ENCODE results near the gene DAPK2. TPM values are rescaled to one million over a fixed set of nuclear protein-coding genes. Genes with fewer than 3 reads are reported as not detected.
A peak's percentile ranks its signal among the peaks of the same experiment; 100 is the strongest.

Gene DAPK2
- total and polyA plus RNA-seq, 2 of the 13 experiments (the other 11 are each of a cell fraction or from before 2014, with no cell fraction given) = 0.33 to 0.63 TPM

- TF ChIP-seq ZBED4 (CRISPR knock-in tag; IDR thresholded peaks at IDR 0.05; ENCODE audit: borderline replicate concordance) (peak; percentile 89; the same call in 1 of the 2 replicates), TEF (CRISPR knock-in tag; IDR thresholded peaks at IDR 0.05) (peak; percentile 84; the same call in 1 of the 2 replicates), ZNF703 (CRISPR knock-in tag; IDR thresholded peaks at IDR 0.05; ENCODE audit: borderline replicate concordance) (no peak), HHEX (CRISPR knock-in tag; IDR thresholded peaks at IDR 0.05) (0 out of 2 replicates have a peak, but pooled peaks have one; percentile 58), ZNF274 (CRISPR knock-in tag; IDR thresholded peaks at IDR 0.05) (peak; percentile 44; the same call in 1 of the 2 replicates), CBX5 (CRISPR knock-in tag; IDR thresholded peaks at IDR 0.05; ENCODE audit: borderline replicate concordance) (0 out of 2 replicates have a peak, but pooled peaks have one; percentile 33), RFX3 (CRISPR knock-in tag; IDR thresholded peaks at IDR 0.05) (peak; percentile 53; the same call in 1 of the 2 replicates), MATR3 (CRISPR knock-in tag; IDR thresholded peaks at IDR 0.05) (no peak), ARNT2 (CRISPR knock-in tag; IDR thresholded peaks at IDR 0.05; ENCODE audit: low read depth) (no peak), IKZF5 (CRISPR knock-in tag; IDR thresholded peaks at IDR 0.05) (peak; percentile 88), ZSCAN30 (CRISPR knock-in tag; IDR thresholded peaks at IDR 0.05) (no peak), HDAC1 (CRISPR knock-in tag; IDR thresholded peaks at IDR 0.05) (peak; percentile 59; the same call in 1 of the 2 replicates), ZNF468 (CRISPR knock-in tag; IDR thresholded peaks at IDR 0.05) (0 out of 2 replicates have a peak, but pooled peaks have one; percentile 60), SOX13 (IDR thresholded peaks at IDR 0.05) (no peak), SOX13 (CRISPR knock-in tag; conservative IDR thresholded peaks at IDR 0.05 in 1 of 2, IDR thresholded peaks at IDR 0.05 in 1 of 2) (peak in 1 of 2 experiments; percentile 45; a peak in 2 of 4 replicates)
- TF ChIP-seq, protein P1, sequence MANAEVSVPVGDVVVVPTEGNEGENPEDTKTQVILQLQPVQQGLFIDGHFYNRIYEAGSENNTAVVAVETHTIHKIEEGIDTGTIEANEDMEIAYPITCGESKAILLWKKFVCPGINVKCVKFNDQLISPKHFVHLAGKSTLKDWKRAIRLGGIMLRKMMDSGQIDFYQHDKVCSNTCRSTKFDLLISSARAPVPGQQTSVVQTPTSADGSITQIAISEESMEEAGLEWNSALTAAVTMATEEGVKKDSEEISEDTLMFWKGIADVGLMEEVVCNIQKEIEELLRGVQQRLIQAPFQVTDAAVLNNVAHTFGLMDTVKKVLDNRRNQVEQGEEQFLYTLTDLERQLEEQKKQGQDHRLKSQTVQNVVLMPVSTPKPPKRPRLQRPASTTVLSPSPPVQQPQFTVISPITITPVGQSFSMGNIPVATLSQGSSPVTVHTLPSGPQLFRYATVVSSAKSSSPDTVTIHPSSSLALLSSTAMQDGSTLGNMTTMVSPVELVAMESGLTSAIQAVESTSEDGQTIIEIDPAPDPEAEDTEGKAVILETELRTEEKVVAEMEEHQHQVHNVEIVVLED (CRISPR knock-in tag; IDR thresholded peaks at IDR 0.05; ENCODE audit: borderline replicate concordance) = no peak
- TF ChIP-seq, protein P2, sequence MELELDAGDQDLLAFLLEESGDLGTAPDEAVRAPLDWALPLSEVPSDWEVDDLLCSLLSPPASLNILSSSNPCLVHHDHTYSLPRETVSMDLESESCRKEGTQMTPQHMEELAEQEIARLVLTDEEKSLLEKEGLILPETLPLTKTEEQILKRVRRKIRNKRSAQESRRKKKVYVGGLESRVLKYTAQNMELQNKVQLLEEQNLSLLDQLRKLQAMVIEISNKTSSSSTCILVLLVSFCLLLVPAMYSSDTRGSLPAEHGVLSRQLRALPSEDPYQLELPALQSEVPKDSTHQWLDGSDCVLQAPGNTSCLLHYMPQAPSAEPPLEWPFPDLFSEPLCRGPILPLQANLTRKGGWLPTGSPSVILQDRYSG (CRISPR knock-in tag; IDR thresholded peaks at IDR 0.05) = peak; percentile 90; the same call in 1 of the 2 replicates
Observed at GRCh38 chr15:63870487-63871209, 175.6 kb downstream of the DAPK2 start (continued).

All from HepG2 (cell line).